ENCODE results near the gene ADGRG3.

GRCh38 chr16:57644383-57645014, 23.6 kb upstream of the ADGRG3 start:
- TF ChIP-seq POLR2AphosphoS5 (IDR thresholded peaks at IDR 0.05), result no peak
- TF ChIP-seq CTCF (IDR thresholded peaks at IDR 0.05), result no peak
- no peak for TF ChIP-seq EP300 (IDR thresholded peaks at IDR 0.05)
- no peak for TF ChIP-seq POLR2A (IDR thresholded peaks at IDR 0.05; ENCODE audit: low read depth)
